Bronchial epithelial cell (primary cell): ENCODE measurements around the gene FBXL14. TPM values are rescaled to one million over a fixed set of nuclear protein-coding genes. Genes with fewer than 3 reads are reported as not detected.

ENCODE experiments used
- DNase-seq: peaks from one replicate; pipeline ENCODE4 v3.0.0-alpha.2; 2010; ENCODE audit warnings: low read depth
- FAIRE-seq: peaks from 2 replicates; lab custom pipeline; 2011; peaks lifted over from hg19 to GRCh38; lab: Jason Lieb, UNC
- H3K27me3 ChIP-seq: 2 replicates; pipeline ENCODE4 v1.5.1; 2011; ENCODE audit warnings: low read length; ENCODE audit not compliant: control insufficient read depth, insufficient read depth
- H3K36me3 ChIP-seq: 2 replicates; pipeline ENCODE4 v1.5.1; 2011; ENCODE audit warnings: low read length; ENCODE audit not compliant: control insufficient read depth, insufficient read depth
- H3K4me3 ChIP-seq: 2 replicates; pipeline ENCODE4 v1.5.1; 2011; ENCODE audit warnings: mild to moderate bottlenecking, low read depth, low read length, control low read depth
- total RNA-seq: library from RNA; depleted of rRNA; stranded (reverse); fragments of >200 nt; gene quantifications from 2 replicates; pipeline ENCODE4 v1.2.1, GENCODE V29; 2014
- TF ChIP-seq, protein P1 (sequence below): IDR thresholded peaks from 2 replicates; pipeline ENCODE4 v1.5.1; 2011; ENCODE audit warnings: mild to moderate bottlenecking, moderate library complexity, low read length, control low read depth, inconsistent platforms; ENCODE audit not compliant: insufficient read depth, severe bottlenecking

The FBXL14 gene
- total RNA-seq, 1 donor from 2014 or later: 9.7 TPM

DNA sequence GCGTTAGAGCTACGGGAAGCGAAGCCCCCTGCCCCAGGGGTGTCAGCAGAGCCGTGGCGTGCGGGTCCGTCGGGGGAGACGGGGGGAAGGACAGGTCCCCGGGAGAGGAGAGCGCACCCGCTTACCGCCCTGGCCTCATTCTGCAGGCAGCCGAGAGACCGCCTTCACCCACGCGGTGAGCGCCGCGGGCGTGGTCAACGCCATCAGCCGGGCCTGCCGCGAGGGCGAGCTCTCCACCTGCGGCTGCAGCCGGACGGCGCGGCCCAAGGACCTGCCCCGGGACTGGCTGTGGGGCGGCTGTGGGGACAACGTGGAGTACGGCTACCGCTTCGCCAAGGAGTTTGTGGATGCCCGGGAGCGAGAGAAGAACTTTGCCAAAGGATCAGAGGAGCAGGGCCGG, 45.2 kb upstream of the FBXL14 start:
- H3K36me3 ChIP-seq: no peaks in the 10 kb centered on the region
- H3K27me3 ChIP-seq: peaks cover 2% of the 10 kb centered on the region
- H3K4me3 ChIP-seq: peak overlapping the region; percentile 19
- TF ChIP-seq, protein P1, sequence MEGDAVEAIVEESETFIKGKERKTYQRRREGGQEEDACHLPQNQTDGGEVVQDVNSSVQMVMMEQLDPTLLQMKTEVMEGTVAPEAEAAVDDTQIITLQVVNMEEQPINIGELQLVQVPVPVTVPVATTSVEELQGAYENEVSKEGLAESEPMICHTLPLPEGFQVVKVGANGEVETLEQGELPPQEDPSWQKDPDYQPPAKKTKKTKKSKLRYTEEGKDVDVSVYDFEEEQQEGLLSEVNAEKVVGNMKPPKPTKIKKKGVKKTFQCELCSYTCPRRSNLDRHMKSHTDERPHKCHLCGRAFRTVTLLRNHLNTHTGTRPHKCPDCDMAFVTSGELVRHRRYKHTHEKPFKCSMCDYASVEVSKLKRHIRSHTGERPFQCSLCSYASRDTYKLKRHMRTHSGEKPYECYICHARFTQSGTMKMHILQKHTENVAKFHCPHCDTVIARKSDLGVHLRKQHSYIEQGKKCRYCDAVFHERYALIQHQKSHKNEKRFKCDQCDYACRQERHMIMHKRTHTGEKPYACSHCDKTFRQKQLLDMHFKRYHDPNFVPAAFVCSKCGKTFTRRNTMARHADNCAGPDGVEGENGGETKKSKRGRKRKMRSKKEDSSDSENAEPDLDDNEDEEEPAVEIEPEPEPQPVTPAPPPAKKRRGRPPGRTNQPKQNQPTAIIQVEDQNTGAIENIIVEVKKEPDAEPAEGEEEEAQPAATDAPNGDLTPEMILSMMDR: no peak
- no peak for DNase-seq
- no peak for FAIRE-seq

DNA sequence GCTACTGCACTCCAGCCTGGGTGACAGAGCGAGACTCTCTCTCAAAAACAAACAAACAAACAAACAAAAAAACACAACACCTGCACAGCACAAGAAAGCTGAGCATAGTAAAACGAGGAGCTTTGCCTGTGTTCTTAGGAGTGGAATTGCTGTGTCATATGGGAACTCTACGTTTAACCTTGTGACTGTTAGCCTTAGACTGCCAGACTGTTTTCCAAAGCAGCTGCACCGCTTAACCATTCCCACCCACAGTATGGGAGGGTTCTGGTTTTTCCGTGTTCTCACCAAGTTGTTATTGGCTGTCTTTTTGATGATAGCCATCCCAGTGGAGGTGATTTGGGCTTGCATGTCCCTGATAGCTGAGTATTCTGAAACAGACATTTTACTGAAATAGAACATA, 43.8 kb upstream of the FBXL14 start:
- no peaks in the 10 kb centered on the region for H3K36me3 ChIP-seq
- no peak for FAIRE-seq
- DNase-seq: no peak

DNA sequence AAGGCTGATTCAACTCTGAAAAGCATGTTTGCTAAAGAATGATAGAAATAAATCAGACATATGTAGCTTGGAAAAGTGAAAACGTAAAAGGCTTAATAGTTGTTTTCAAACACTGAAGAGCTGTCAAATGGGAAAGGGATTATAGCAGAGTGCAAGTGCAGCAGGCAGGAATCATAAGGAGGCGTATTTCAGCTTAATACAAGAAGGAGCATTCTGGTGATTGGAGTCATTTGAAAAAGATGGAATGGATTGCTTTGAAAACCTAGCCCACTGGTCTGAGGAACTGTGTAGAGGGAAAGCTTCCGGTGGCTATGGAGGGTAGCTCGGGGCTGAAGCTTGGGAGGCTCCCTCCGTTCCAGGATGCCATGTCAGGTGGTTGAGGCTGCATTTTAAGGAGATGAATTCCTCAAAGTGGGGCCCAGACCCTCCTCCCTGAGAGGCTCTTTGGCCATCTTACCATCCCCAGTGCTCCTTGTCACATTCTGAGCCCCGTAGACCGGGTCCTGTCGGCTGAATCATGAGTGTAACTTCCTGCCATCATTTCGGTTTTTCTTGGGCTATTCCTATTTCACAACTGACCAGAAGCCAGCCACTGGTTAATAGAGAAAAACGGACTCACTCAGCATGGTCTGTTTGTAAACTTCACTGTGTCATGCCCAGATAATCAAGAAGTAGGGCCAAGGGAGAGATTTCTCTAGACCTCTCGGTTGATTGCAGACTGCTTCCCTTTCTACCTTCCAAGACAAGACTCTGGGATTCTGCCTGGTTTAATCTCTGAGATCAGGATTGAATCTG, 41.1 kb upstream of the FBXL14 start:
- Histone ChIP-seq H3K36me3 (no peaks in the 10 kb centered on the region), H3K27me3 (peaks cover 14% of the 10 kb centered on the region), H3K4me3 (no peak overlapping the region)
- no peak for FAIRE-seq
- DNase-seq: no peak
- TF ChIP-seq, protein P1: no peak

More for the DNA sequence above, 43.8 kb upstream of the FBXL14 start:
- Histone ChIP-seq H3K4me3 (no peak overlapping the region), H3K27me3 (peaks cover 3% of the 10 kb centered on the region)
- TF ChIP-seq, protein P1: no peak

DNA sequence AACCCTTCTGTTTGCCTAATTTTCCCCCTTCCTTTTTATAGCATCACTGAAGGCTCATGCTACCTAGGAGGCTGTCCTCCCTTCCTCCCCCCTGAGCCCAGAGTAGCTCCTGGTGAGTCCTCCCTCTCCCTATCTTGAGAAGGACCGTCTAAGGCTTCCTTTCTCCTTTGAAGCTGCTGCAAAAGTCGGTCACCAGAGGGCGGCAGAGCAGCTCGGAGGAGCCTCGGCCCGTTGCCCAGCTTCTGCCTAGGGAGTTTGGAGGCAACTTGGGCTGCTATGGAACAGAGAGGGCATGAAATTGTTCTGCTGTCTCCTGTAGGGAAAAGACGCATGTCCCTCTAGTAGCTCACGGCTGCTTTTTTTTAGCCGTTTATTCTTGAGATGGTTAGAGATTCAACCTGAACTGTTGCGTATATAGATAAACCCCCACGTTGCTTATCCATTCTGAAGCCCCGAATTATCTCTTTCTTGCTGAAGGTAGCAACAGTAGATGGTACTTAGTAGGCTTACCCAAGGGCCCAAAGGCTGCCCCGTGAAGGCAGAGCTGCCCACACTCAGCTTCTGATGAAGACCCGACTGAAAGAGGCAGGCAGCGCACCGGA, 40.3 kb upstream of the FBXL14 start:
- peak; percentile 53 for DNase-seq
- no peak for FAIRE-seq
- TF ChIP-seq, protein P1: peak; percentile 90
- Histone ChIP-seq H3K27me3 (peaks cover 16% of the 10 kb centered on the region), H3K36me3 (no peaks in the 10 kb centered on the region), H3K4me3 (no peak overlapping the region)

DNA sequence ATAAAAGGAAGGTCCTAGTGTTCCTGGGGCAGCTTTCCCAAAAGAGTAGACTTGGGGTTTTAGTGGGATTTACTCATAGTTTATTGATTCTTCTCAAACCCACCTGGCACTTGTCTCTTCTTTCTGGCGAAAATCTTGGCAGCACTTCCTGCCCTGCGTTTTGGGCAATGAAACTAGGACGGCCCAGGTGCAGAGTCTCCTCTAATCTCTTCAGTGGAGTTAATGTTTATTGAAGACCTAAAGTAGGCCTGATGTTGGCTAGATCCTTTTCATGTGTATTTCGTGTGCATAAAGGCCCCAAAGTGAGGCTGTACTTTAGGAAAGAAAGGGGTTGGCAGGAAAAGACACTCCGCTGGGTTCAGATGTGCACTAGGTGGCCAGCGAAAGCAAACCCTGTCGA, 39.8 kb upstream of the FBXL14 start:
- H3K4me3 ChIP-seq: no peak overlapping the region
- TF ChIP-seq, protein P1: no peak
- H3K36me3 ChIP-seq: no peaks in the 10 kb centered on the region
- peaks cover 20% of the 10 kb centered on the region for H3K27me3 ChIP-seq
- no peak for FAIRE-seq
- no peak for DNase-seq
